ENCODE measurements around the gene CEBPB. TPM values are rescaled to one million over a fixed set of nuclear protein-coding genes. Genes with fewer than 3 reads are reported as not detected.

CEBPB gene
- total RNA-seq, 2 donors from 2014 or later, result 47.7 to 104 TPM

DNA sequence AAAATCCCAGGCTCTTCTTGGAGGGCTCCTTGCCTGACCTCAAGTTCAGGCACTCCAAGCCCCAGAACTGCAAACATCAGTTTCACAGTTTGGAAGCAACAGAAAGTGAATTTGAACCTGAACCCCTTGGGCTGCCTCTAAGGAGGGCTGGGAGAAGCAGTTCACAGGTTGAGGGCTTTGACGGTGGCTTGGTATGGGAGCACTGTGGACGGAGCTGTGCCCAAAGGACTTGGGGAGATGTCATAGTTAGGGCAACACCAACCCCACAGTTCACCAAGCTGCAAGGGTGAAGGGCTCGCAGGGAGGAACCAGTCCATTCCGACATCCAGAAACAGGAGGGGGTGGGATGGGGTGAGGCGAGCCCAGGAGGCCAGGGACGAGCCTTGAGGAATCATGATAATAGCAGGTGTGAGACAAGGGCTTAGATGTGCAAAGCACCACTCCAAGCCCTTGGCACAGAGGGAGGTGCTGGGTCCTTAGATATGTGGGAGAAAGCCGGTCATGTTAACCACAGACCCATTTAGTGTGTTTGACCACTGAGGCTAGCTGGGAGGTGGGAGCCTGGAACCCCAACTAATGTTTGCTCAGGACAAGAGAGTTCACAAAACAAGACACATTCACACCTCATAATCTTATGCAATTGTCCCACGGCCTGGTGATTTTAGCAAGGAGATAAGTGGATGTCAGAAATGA is 4.3 kb downstream of the CEBPB start:
- no peak for DNase-seq

DNA sequence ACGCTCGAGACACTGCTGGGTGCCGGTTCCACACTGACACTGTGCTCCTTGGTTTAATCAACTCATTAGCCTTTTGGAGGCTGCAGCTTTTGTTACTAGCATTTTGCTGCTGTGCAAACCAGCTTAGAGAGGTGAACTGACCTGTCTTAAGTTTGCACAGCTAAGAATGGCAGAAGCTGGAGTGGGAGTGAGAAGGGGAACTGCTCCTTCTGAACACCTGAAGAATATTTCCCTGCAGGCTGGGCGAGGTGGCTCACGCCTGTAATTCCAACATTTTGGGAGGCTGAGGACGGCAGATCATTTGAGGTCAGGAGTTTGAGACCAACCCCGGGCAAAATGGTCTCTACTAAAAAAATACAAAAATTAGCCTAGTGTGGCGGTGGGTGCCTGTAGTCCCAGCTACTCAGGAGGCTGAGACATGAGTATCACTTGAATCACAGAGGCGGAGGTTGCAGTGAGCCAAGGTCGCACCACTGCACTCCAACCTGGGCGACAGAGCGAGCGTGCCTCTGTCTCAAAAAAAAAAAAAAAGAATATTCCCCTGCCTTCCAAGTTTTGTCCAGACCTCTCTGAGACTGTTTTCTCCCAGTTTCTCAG is 5.0 kb downstream of the CEBPB start:
- Histone ChIP-seq H3K36me3 (replicated peaks in 1 of 2; ENCODE audit: insufficient read depth in 1 of 2, low read depth in 2 of 2) (no peaks in the 10 kb centered on the region), H3K4me1 (peaks cover 29% of the 10 kb centered on the region), H3K27ac (peak overlapping the region in 2 of 4 donors; percentile 65 to 100), H3K4me3 (no peak overlapping the region), H3K27me3 (no peaks in the 10 kb centered on the region), H3K9me3 (no peaks in the 10 kb centered on the region)
- TF ChIP-seq, protein P1, sequence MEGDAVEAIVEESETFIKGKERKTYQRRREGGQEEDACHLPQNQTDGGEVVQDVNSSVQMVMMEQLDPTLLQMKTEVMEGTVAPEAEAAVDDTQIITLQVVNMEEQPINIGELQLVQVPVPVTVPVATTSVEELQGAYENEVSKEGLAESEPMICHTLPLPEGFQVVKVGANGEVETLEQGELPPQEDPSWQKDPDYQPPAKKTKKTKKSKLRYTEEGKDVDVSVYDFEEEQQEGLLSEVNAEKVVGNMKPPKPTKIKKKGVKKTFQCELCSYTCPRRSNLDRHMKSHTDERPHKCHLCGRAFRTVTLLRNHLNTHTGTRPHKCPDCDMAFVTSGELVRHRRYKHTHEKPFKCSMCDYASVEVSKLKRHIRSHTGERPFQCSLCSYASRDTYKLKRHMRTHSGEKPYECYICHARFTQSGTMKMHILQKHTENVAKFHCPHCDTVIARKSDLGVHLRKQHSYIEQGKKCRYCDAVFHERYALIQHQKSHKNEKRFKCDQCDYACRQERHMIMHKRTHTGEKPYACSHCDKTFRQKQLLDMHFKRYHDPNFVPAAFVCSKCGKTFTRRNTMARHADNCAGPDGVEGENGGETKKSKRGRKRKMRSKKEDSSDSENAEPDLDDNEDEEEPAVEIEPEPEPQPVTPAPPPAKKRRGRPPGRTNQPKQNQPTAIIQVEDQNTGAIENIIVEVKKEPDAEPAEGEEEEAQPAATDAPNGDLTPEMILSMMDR (IDR thresholded peaks at IDR 0.05), result no peak
- no peak for TF ChIP-seq POLR2A (IDR thresholded peaks at IDR 0.05)
- intact Hi-C loops (cut with DNase I), result no loop called here
- DNase-seq, result no peak
- WGBS, 2 donors, result 82 to 84% methylated on average over 13 of the region's 13 CpGs
- no peak for ATAC-seq

More for the DNA sequence above, 4.3 kb downstream of the CEBPB start:
- Histone ChIP-seq H3K27ac (peak overlapping the region; percentile 65 to 100 (median 99)), H3K27me3 (no peaks in the 10 kb centered on the region), H3K4me1 (peaks cover 32% of the 10 kb centered on the region), H3K4me3 (no peak overlapping the region), H3K9me3 (no peaks in the 10 kb centered on the region), H3K36me3 (replicated peaks in 1 of 2; ENCODE audit: insufficient read depth in 1 of 2, low read depth in 2 of 2) (no peaks in the 10 kb centered on the region)
- no peak for ATAC-seq
- intact Hi-C loops (cut with DNase I), result no loop called here
- 70 to 87% methylated on average over 3 to 8 of the region's 8 CpGs for WGBS, 2 donors
- TF ChIP-seq, protein P1 (IDR thresholded peaks at IDR 0.05), result no peak
- TF ChIP-seq POLR2A (IDR thresholded peaks at IDR 0.05), result peak in 1 of 3 donors; percentile 4

DNA sequence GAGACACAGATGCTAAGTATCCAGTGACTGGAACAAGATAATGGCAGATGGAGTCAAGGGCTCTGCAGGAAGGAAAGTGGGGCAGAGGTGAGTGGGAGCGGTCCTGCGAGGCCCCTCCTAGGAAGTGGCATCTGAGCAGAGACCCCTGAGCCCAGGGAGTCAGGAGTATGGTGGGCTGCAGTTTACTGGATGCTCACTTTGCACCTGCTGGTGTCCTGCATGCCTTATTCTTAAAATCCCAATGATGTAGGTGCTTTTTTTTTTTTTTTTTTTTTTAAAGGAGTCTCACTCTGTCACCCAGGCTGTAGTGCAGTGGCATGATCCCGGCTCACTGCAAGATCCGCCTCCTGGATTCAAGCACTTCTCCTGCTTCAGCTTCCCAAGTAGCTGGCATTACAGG is 5.6 kb downstream of the CEBPB start:
- H3K27ac ChIP-seq, result no peak overlapping the region
- no peaks in the 10 kb centered on the region for H3K9me3 ChIP-seq
- H3K4me1 ChIP-seq, result peaks cover 29% of the 10 kb centered on the region
- no peaks in the 10 kb centered on the region for H3K36me3 ChIP-seq (replicated peaks in 1 of 2; ENCODE audit: insufficient read depth in 1 of 2, low read depth in 2 of 2)
- H3K4me3 ChIP-seq, result no peak overlapping the region
- no peaks in the 10 kb centered on the region for H3K27me3 ChIP-seq
- no peak for DNase-seq
- whole genome bisulfite sequencing, 2 donors, result 87 to 94% methylated on average over 4 of the region's 4 CpGs
- ATAC-seq, result no peak
- TF ChIP-seq, protein P1 (IDR thresholded peaks at IDR 0.05), result no peak
- no peak for TF ChIP-seq POLR2A (IDR thresholded peaks at IDR 0.05)
- intact Hi-C loops (cut with DNase I), result no loop called here

- H3K27me3 ChIP-seq, result no peaks in the 10 kb centered on the region
- whole genome bisulfite sequencing, 2 donors, result 89 to 100% methylated on average over 6 of the region's 6 CpGs
- no peak overlapping the region for H3K27ac ChIP-seq
- TF ChIP-seq POLR2A (IDR thresholded peaks at IDR 0.05), result no peak
- TF ChIP-seq, protein P1 (IDR thresholded peaks at IDR 0.05), result no peak
- no peaks in the 10 kb centered on the region for H3K36me3 ChIP-seq (replicated peaks in 1 of 2; ENCODE audit: insufficient read depth in 1 of 2, low read depth in 2 of 2)
- no peaks in the 10 kb centered on the region for H3K9me3 ChIP-seq
- intact Hi-C loops (cut with DNase I), result no loop called here
- DNase-seq (no peak), ATAC-seq (no peak)
- peaks cover 29% of the 10 kb centered on the region for H3K4me1 ChIP-seq
- no peak overlapping the region for H3K4me3 ChIP-seq
These were observed 6.3 kb downstream of the CEBPB start for GRCh38 chr20:50196896-50197295.

All from body of pancreas (tissue), 4 donors.